GM18873 (cell line): Measurements from ENCODE around the gene ALK.

ENCODE experiments used
- ATAC-seq: cut with Tn5 transposase; IDR thresholded peaks from one replicate; pipeline ENCODE4 v1.9.1; 2021; ENCODE audit warnings: mild to moderate bottlenecking, moderate library complexity, moderate number of reproducible peaks; ENCODE audit not compliant: unreplicated experiment, low FRiP score

ALK gene

DNA sequence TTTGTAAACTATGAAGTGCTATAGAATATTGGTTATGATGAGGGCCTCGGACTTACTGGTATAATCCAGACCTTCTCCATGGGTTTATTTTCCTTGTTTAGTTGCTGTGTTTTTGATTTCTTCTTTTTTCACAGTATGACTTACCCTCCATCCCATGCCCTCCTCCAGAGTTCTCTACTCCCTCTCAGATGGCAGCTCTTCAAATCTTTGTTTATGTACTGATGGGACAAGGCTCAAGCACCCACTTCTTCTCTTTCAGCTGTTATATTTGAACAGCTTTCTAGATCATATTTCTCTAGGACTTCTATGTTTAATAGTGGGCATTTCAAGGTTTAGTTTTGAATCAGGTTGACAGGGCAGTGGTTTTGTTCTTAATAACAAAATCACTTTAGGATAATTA is 762.3 kb downstream of the ALK start:
- no peak for ATAC-seq

DNA sequence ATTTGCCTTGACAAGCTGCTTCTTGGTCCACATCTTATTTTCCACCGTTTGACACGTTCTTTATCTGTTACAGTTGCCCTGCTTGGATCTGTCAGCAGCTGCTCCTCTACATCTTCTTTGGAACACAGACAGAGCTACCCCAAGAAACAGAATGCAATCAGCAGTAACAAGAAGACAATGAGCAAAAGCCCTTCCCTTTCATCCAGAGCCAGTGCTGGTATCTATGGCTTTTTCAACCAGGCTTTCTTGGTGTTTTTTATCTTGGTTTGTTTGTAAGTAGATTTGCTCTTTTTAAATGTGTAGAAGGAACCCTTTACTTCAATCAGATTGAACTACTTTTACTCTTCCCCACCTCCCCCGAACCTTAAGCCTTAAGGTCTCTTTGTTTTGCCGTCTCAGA is 764.3 kb downstream of the ALK start:
- ATAC-seq = no peak

DNA sequence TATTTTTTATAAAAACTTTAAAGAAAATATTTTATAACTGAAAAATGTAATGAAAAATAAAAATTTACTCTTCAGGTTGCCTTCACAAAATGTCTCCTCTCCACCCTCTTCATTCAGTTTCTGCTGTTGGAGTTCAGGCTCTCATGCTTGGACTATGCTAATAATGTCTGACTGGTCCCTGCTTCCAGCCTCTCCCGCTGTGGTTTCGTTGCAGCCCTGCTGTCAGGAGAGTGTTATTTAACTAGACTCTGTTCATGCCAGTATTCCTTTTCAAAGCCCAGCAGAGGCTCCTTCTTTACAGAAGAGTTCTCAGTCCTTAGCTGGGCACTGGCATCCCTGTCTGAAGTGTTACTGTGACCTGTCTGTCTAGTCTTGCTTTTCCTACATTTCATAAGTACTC is 765.8 kb downstream of the ALK start:
- no peak for ATAC-seq

DNA sequence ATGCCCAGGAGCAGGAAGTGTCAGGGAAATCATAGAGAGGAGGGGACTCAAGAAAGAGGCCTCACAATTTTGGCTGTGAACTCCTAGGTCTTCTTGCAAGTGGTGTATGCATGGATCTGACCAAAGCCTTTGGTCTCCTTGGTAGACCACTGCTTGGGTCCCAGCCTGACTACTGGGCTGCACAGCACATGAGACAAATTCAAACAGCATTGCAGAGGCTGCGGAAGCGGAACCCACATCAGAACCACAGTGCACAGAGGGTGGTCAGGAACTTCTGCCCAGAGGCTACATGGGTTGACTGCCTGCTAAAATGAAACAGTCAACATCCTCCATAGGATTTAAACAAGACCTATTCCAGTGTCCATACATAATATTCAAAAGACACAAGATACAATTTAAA is 766.8 kb downstream of the ALK start:
- ATAC-seq = no peak

DNA sequence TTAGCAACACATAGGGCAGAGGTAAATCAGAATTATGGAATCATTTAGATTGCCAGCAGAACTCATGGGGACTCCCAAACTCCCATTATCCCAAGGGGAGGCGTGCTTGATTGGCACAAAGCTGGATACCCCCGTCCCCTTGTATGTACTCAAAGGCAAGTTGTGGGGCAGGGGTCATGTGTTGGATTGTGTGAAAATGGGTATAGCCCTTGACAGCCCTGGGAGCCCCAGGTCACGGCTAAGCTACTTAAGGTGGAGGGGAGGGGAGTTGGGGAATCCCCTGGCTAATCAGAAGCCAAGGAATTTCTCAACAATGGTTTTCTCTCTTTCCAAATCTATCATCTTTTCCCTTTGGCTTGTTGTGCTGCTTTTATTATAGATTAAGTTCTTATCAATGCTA is 773.4 kb downstream of the ALK start:
- ATAC-seq = no peak

DNA sequence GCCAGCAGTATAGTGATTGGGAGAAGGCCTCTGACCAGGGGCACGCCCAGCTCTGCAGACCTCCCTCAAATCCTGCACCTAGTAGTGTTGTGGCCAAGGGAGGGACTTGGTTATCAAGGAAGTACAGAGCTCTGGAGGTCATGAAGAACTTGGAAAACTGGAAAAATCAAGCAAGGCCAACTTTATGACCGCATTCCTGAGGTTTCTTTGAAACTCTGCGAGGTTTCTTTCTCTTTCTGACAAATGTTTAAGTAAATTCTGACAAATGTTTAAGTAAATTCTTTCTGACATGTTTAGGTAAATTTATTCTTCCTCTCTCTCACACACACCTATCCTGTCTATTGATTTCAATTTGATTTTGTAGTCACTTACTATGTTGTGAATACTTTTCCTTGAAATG is 775.2 kb downstream of the ALK start:
- no peak for ATAC-seq

GRCh38 chr2:29143657-29144056 is 777.7 kb downstream of the ALK start:
- no peak for ATAC-seq
